GM12878 (cell line): ENCODE results near the gene RXFP3. TPM values are rescaled to one million over a fixed set of nuclear protein-coding genes. Genes with fewer than 3 reads are reported as not detected.

Source experiments
- ASH2L ChIP-seq: fragments of 300-600, 200-600 bp; sonication (generic); IDR thresholded peaks from 2 replicates; pipeline ENCODE4 v1.6.1; 2017; ENCODE audit warnings: low read depth, mild to moderate bottlenecking, borderline replicate concordance
- ATF7 ChIP-seq: fragments of 450-650 bp; IDR thresholded peaks from 2 replicates; pipeline ENCODE4 v1.6.1; 2016; ENCODE audit warnings: low read depth, mild to moderate bottlenecking
- BCL3 ChIP-seq: IDR thresholded peaks from 2 replicates; pipeline ENCODE4 v1.6.1; 2011; ENCODE audit warnings: borderline replicate concordance, low read depth, mild to moderate bottlenecking, moderate library complexity, low read length; ENCODE audit not compliant: insufficient read depth, poor library complexity, severe bottlenecking
- CHD2 ChIP-seq: IDR thresholded peaks from 2 replicates; pipeline ENCODE4 v1.6.1; 2011; ENCODE audit warnings: low read depth, low read length, improper control_type of control experiment, borderline replicate concordance
- CHD4 ChIP-seq: fragments of 200-600 bp; sonication (generic); IDR thresholded peaks from 2 replicates; pipeline ENCODE4 v1.6.1; 2016; ENCODE audit warnings: mild to moderate bottlenecking
- CREM ChIP-seq: IDR thresholded peaks from 2 replicates; pipeline ENCODE4 v1.6.1; 2014; ENCODE audit warnings: antibody characterized with exemption, low read depth
- DPF2 ChIP-seq: fragments of 450-650 bp; IDR thresholded peaks from 2 replicates; pipeline ENCODE4 v1.6.1; 2017; ENCODE audit warnings: mild to moderate bottlenecking
- JUNB ChIP-seq: IDR thresholded peaks from 2 replicates; pipeline ENCODE4 v1.6.1; 2016; ENCODE audit warnings: antibody characterized with exemption, mild to moderate bottlenecking
- MTA2 ChIP-seq: fragments of 450-650 bp; IDR thresholded peaks from 2 replicates; pipeline ENCODE4 v1.6.1; 2016; ENCODE audit warnings: low read depth, mild to moderate bottlenecking, moderate library complexity
- NFYB ChIP-seq: IDR thresholded peaks from 2 replicates; pipeline ENCODE4 v1.6.1; 2011; ENCODE audit warnings: low read depth, mild to moderate bottlenecking, low read length, improper control_type of control experiment, moderate library complexity; ENCODE audit not compliant: insufficient read depth
- RB1 ChIP-seq: fragments of 450-650 bp; formaldehyde crosslinking; IDR thresholded peaks from 2 replicates; pipeline ENCODE4 v1.6.1; 2017; ENCODE audit warnings: mild to moderate bottlenecking, borderline replicate concordance
- SMARCA5 ChIP-seq: fragments of 450-650 bp; IDR thresholded peaks from 2 replicates; pipeline ENCODE4 v1.6.1; 2017; ENCODE audit warnings: mild to moderate bottlenecking
- SPI1 ChIP-seq: IDR thresholded peaks from 2 replicates; pipeline ENCODE4 v1.6.1; 2011; ENCODE audit warnings: low read depth, mild to moderate bottlenecking, low read length, moderate library complexity, borderline replicate concordance; ENCODE audit not compliant: insufficient read depth
- TARDBP ChIP-seq: IDR thresholded peaks from 2 replicates; pipeline ENCODE4 v1.6.1; 2016; ENCODE audit warnings: borderline replicate concordance
- TCF12 ChIP-seq: IDR thresholded peaks from 2 replicates; pipeline ENCODE4 v1.6.1; 2011; ENCODE audit warnings: low read depth, mild to moderate bottlenecking, low read length
- TCF7 ChIP-seq: IDR thresholded peaks from 2 replicates; pipeline ENCODE4 v1.6.1; 2014; ENCODE audit warnings: antibody characterized with exemption, borderline replicate concordance
- USF2 ChIP-seq: IDR thresholded peaks from 2 replicates; pipeline ENCODE4 v1.6.1; 2011; ENCODE audit warnings: low read depth, low read length, improper control_type of control experiment, borderline replicate concordance
- WRNIP1 ChIP-seq: IDR thresholded peaks from 2 replicates; pipeline ENCODE4 v1.6.1; 2011; ENCODE audit warnings: low read depth, low read length, improper control_type of control experiment, borderline replicate concordance
- ZNF217 ChIP-seq: fragments of 450-650 bp; IDR thresholded peaks from 2 replicates; pipeline ENCODE4 v1.6.1; 2017; ENCODE audit warnings: antibody characterized with exemption, mild to moderate bottlenecking
- ZNF622 ChIP-seq: fragments of 450-650 bp; IDR thresholded peaks from 2 replicates; pipeline ENCODE4 v1.6.1; 2017; ENCODE audit warnings: mild to moderate bottlenecking, inconsistent platforms
- ZSCAN29 ChIP-seq: fragments of 450-650 bp; IDR thresholded peaks from 2 replicates; pipeline ENCODE4 v1.6.1; 2017; ENCODE audit warnings: mild to moderate bottlenecking, moderate library complexity
- polyA plus RNA-seq, 11 experiments: library from polyadenylated mRNA; depleted of rRNA in 4 of 11; unstranded in 6 of 11; stranded (reverse) in 5 of 11; fragments of >200 nt; fragmentation: Nextera tagmentation in 4 of 11; fragmentation: Illumina TruSeq in 1 of 11; extraction: Ambion mirVana in 4 of 11; extraction: Trizol in 1 of 11; gene quantifications; 1 replicate in 1 of 11; 2 replicates in 10 of 11; pipeline versions ENCODE4 v1.2.1 to v1.2.3, GENCODE V29; 2011 to 2016; ENCODE audit warnings: inconsistent platforms in 2 of 11, missing spikeins in 2 of 11, low read depth in 1 of 11
- total RNA-seq, 4 experiments: library from RNA; depleted of rRNA in 3 of 4; stranded (reverse); fragments of >200 nt in 3 of 4; fragmentation: Illumina TruSeq in 1 of 4; extraction: Trizol in 1 of 4; gene quantifications; 2 replicates each; pipeline versions ENCODE4 v1.2.1 to v1.2.3, GENCODE V29; 2013 to 2021
- TF ChIP-seq, protein P1 (sequence below), 3 experiments: IDR thresholded peaks in 2 of 3; conservative IDR thresholded peaks in 1 of 3; 2 replicates each; pipeline ENCODE4 v1.5.1; 2011; ENCODE audit warnings: low read depth in 3 of 3, low read length in 3 of 3, mild to moderate bottlenecking in 3 of 3, control low read depth in 2 of 3, moderate library complexity in 2 of 3, inconsistent platforms in 1 of 3, mixed read lengths in 1 of 3; ENCODE audit not compliant: control insufficient read depth in 2 of 3, insufficient read depth in 1 of 3; ENCODE audit errors: extremely low read depth in 1 of 3
- TF ChIP-seq, protein P2 (sequence below): IDR thresholded peaks from 2 replicates; pipeline ENCODE4 v1.6.1; 2012; ENCODE audit warnings: mild to moderate bottlenecking, low read depth, low read length
- TF ChIP-seq, protein P3 (sequence below): IDR thresholded peaks from 2 replicates; pipeline ENCODE4 v1.6.1; 2012; ENCODE audit warnings: low read depth, low read length, improper control_type of control experiment

RXFP3 gene
- total and polyA plus RNA-seq, 10 of the 15 experiments (the other 5 are each of a cell fraction or from before 2014, with no cell fraction given): 0.03 to 0.06 TPM; not detected in 8

- TF ChIP-seq, protein P1, sequence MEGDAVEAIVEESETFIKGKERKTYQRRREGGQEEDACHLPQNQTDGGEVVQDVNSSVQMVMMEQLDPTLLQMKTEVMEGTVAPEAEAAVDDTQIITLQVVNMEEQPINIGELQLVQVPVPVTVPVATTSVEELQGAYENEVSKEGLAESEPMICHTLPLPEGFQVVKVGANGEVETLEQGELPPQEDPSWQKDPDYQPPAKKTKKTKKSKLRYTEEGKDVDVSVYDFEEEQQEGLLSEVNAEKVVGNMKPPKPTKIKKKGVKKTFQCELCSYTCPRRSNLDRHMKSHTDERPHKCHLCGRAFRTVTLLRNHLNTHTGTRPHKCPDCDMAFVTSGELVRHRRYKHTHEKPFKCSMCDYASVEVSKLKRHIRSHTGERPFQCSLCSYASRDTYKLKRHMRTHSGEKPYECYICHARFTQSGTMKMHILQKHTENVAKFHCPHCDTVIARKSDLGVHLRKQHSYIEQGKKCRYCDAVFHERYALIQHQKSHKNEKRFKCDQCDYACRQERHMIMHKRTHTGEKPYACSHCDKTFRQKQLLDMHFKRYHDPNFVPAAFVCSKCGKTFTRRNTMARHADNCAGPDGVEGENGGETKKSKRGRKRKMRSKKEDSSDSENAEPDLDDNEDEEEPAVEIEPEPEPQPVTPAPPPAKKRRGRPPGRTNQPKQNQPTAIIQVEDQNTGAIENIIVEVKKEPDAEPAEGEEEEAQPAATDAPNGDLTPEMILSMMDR (IDR thresholded peaks at IDR 0.05 in 2 of 3, conservative IDR thresholded peaks at IDR 0.05 in 1 of 3; ENCODE audit: control insufficient read depth in 2 of 3, extremely low read depth in 1 of 3, insufficient read depth in 1 of 3, low read depth in 3 of 3, low read length in 3 of 3): no peak
- no peak for TF ChIP-seq NFYB
- TF ChIP-seq MTA2: peak; percentile 91
- peak; percentile 84 for TF ChIP-seq BCL3
- TF ChIP-seq SPI1: peak; percentile 98
- no peak for TF ChIP-seq USF2
- TF ChIP-seq ATF7: peak; percentile 47; the same call in 1 of the 2 replicates
- TF ChIP-seq TCF12: peak; percentile 85
- 0 out of 2 replicates have a peak, but pooled peaks have one; percentile 16 for TF ChIP-seq SMARCA5
- TF ChIP-seq WRNIP1: 0 out of 2 replicates have a peak, but pooled peaks have one; percentile 56
- TF ChIP-seq, protein P2, sequence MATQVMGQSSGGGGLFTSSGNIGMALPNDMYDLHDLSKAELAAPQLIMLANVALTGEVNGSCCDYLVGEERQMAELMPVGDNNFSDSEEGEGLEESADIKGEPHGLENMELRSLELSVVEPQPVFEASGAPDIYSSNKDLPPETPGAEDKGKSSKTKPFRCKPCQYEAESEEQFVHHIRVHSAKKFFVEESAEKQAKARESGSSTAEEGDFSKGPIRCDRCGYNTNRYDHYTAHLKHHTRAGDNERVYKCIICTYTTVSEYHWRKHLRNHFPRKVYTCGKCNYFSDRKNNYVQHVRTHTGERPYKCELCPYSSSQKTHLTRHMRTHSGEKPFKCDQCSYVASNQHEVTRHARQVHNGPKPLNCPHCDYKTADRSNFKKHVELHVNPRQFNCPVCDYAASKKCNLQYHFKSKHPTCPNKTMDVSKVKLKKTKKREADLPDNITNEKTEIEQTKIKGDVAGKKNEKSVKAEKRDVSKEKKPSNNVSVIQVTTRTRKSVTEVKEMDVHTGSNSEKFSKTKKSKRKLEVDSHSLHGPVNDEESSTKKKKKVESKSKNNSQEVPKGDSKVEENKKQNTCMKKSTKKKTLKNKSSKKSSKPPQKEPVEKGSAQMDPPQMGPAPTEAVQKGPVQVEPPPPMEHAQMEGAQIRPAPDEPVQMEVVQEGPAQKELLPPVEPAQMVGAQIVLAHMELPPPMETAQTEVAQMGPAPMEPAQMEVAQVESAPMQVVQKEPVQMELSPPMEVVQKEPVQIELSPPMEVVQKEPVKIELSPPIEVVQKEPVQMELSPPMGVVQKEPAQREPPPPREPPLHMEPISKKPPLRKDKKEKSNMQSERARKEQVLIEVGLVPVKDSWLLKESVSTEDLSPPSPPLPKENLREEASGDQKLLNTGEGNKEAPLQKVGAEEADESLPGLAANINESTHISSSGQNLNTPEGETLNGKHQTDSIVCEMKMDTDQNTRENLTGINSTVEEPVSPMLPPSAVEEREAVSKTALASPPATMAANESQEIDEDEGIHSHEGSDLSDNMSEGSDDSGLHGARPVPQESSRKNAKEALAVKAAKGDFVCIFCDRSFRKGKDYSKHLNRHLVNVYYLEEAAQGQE: no peak
- no peak for TF ChIP-seq ASH2L
- peak; percentile 84 for TF ChIP-seq CREM
- no peak for TF ChIP-seq RB1
- TF ChIP-seq TARDBP: no peak
- TF ChIP-seq DPF2: peak; percentile 97
- TF ChIP-seq TCF7: no peak; the same call in 1 of the 2 replicates
- TF ChIP-seq CHD4: no peak
- peak; percentile 58; the same call in 1 of the 2 replicates for TF ChIP-seq CHD2
- no peak for TF ChIP-seq ZSCAN29
- peak; percentile 96 for TF ChIP-seq JUNB
- TF ChIP-seq, protein P3, sequence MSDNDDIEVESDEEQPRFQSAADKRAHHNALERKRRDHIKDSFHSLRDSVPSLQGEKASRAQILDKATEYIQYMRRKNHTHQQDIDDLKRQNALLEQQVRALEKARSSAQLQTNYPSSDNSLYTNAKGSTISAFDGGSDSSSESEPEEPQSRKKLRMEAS: peak; percentile 62; the same call in 1 of the 2 replicates
- TF ChIP-seq ZNF622: no peak
- peak; percentile 70; the same call in 1 of the 2 replicates for TF ChIP-seq ZNF217
These were observed 2.4 kb upstream of the RXFP3 start (continued) for GRCh38 chr5:33933723-33934169.
